K562 (cell line): ENCODE results near the gene SF3B1. TPM values are rescaled to one million over a fixed set of nuclear protein-coding genes. Genes with fewer than 3 reads are reported as not detected.

Experiments used
- ATAC-seq: fragments of 200-7000 bp; cut with Tn5 transposase; 3 replicates; pipeline ENCODE4 v1.9.1; 2020; ENCODE audit warnings: moderate library complexity
- BruUV-seq: library from RNA; stranded (reverse); fragments of 400-500 nt; replicated peaks from 2 replicates; lab custom pipeline; 2021; lab: Mats Ljungman, UMichigan
- CTCF ChIA-PET: fragments of 300-600 bp; formaldehyde crosslinking; extraction: SDS; loops from one replicate; lab custom pipeline; 2021; ENCODE audit warnings: low intra/inter-chr PET ratio; lab: Yijun Ruan, JAX
- POLR2A ChIA-PET: fragments of 300-600, 350-650 bp; sonication (Branson Sonifier 250); formaldehyde crosslinking; extraction: SDS; loops from one replicate; lab custom pipeline; 2021; ENCODE audit warnings: antibody characterized with exemption, inconsistent platforms; lab: Yijun Ruan, JAX
- DNase-seq, 4 experiments: peaks; one replicate each; pipeline versions ENCODE4 v3.0.0 to v3.0.0-alpha.2; 2011 to 2018; ENCODE audit warnings: low spot score in 3 of 4, mixed read lengths in 3 of 4; ENCODE audit errors: extremely low read depth in 1 of 4
- FAIRE-seq: peaks from 2 replicates; lab custom pipeline; 2011; peaks lifted over from hg19 to GRCh38; lab: Jason Lieb, UNC
- H2AFZ ChIP-seq: 2 replicates; pipeline ENCODE4 v1.6.0; 2011; ENCODE audit warnings: low read depth, low read length, control low read depth, inconsistent platforms
- H3K27ac ChIP-seq: fragments of 200-600 bp; 3 replicates; pipeline ENCODE4 v1.8.0; 2011; ENCODE audit warnings: low read depth, mild to moderate bottlenecking, control low read depth, inconsistent platforms, low read length, moderate library complexity, mixed read lengths; ENCODE audit errors: extremely low read depth
- H3K27me3 ChIP-seq, 2 experiments: fragments of 300-600 bp in 1 of 2; 2 replicates in 1 of 2; 3 replicates in 1 of 2; pipeline versions ENCODE4 v1.6.0 to v1.8.0; 2011; ENCODE audit warnings: inconsistent platforms in 2 of 2, low read length in 2 of 2, mild to moderate bottlenecking in 1 of 2, mixed read lengths in 1 of 2, moderate library complexity in 1 of 2; ENCODE audit not compliant: control insufficient read depth in 2 of 2, insufficient read depth in 2 of 2
- H3K36me3 ChIP-seq: fragments of 300-600 bp; 3 replicates; pipeline ENCODE4 v1.8.0; 2011; ENCODE audit warnings: mild to moderate bottlenecking, low read length, inconsistent platforms; ENCODE audit not compliant: control insufficient read depth, insufficient read depth
- H3K4me1 ChIP-seq, 2 experiments: fragments of 200-600 bp in 1 of 2; replicated peaks in 1 of 2; 2 replicates in 1 of 2; 3 replicates in 1 of 2; pipeline versions ENCODE4 v1.5.1 to v1.8.0; 2011; ENCODE audit warnings: inconsistent platforms in 2 of 2, low read length in 2 of 2, mild to moderate bottlenecking in 1 of 2, mixed read lengths in 1 of 2, moderate library complexity in 1 of 2; ENCODE audit not compliant: control insufficient read depth in 2 of 2, insufficient read depth in 2 of 2
- H3K4me2 ChIP-seq: 2 replicates; pipeline ENCODE4 v1.6.1; 2011; ENCODE audit warnings: low read length, control low read depth, inconsistent platforms, mixed read lengths; ENCODE audit not compliant: insufficient read depth
- H3K4me3 ChIP-seq: fragments of 200-600 bp; sonication (generic), shearing (Covaris generic); 2 replicates; pipeline ENCODE4 v1.5.1; 2016; ENCODE audit warnings: control low read depth, inconsistent platforms
- H3K79me2 ChIP-seq: fragments of 200-600 bp; 3 replicates; pipeline ENCODE4 v1.8.0; 2011; ENCODE audit warnings: low read length, inconsistent platforms; ENCODE audit not compliant: control insufficient read depth, insufficient read depth
- H3K9ac ChIP-seq, 2 experiments: 2 replicates each; pipeline versions ENCODE4 v1.6.0 to v1.6.1; 2011; ENCODE audit warnings: low read depth in 2 of 2, low read length in 2 of 2, control low read depth in 1 of 2, inconsistent platforms in 1 of 2, mild to moderate bottlenecking in 1 of 2, mixed read lengths in 1 of 2; ENCODE audit not compliant: insufficient read depth in 1 of 2
- H3K9me1 ChIP-seq: one replicate; pipeline ENCODE4 v1.6.0; 2011; ENCODE audit warnings: inconsistent platforms, mild to moderate bottlenecking, low read length, moderate library complexity; ENCODE audit not compliant: control insufficient read depth, insufficient read depth
- H3K9me3 ChIP-seq: replicated peaks from 2 replicates; pipeline ENCODE4 v1.5.1; 2011; ENCODE audit warnings: low read depth, low read length, inconsistent platforms; ENCODE audit not compliant: control insufficient read depth, insufficient read depth
- H4K20me1 ChIP-seq: replicated peaks from 2 replicates; pipeline ENCODE4 v1.6.1; 2011; ENCODE audit warnings: low read length, inconsistent platforms, mixed read lengths; ENCODE audit not compliant: control insufficient read depth, insufficient read depth
- EZH2 ChIP-seq: IDR thresholded peaks from 2 replicates; pipeline ENCODE4 v1.6.1; 2012; ENCODE audit warnings: low read depth, mild to moderate bottlenecking, inconsistent platforms, low read length, borderline replicate concordance
- GATA2 ChIP-seq: sonication (generic); formaldehyde crosslinking; IDR thresholded peaks from 2 replicates; pipeline ENCODE4 v1.4.0; 2020; ENCODE audit warnings: mild to moderate bottlenecking, missing genetic modification reagents
- KDM4B ChIP-seq, 2 experiments: fragments of 450-650 bp in 1 of 2; sonication (generic) in 1 of 2; IDR thresholded peaks; 2 replicates each; pipeline ENCODE4 v1.6.1; 2016 to 2017; ENCODE audit warnings: borderline replicate concordance in 2 of 2, antibody characterized with exemption in 1 of 2, low read depth in 1 of 2, mild to moderate bottlenecking in 1 of 2
- PHTF2 ChIP-seq: fragments of 250-450 bp; sonication (Bioruptor Pico); IDR thresholded peaks from 2 replicates; pipeline ENCODE4 v1.5.0; 2021; ENCODE audit warnings: mild to moderate bottlenecking
- SPI1 ChIP-seq: IDR thresholded peaks from 2 replicates; pipeline ENCODE4 v1.6.1; 2011; ENCODE audit warnings: low read depth, low read length, control low read depth, borderline replicate concordance
- TAF9B ChIP-seq: fragments of 450-650 bp; IDR thresholded peaks from 2 replicates; pipeline ENCODE4 v1.6.1; 2018; ENCODE audit warnings: mild to moderate bottlenecking; ENCODE audit not compliant: partially characterized antibody
- TEAD4 ChIP-seq, 2 experiments: sonication (generic) in 1 of 2; formaldehyde crosslinking in 1 of 2; IDR thresholded peaks; 2 replicates each; pipeline versions ENCODE4 v1.6.1 to v1.8.0; 2012 to 2022; ENCODE audit warnings: borderline replicate concordance in 1 of 2, inconsistent platforms in 1 of 2, low read length in 1 of 2, mild to moderate bottlenecking in 1 of 2, missing genetic modification reagents in 1 of 2
- WGBS: fragments of 100-300 bp; shearing (Covaris generic); methylation state at CpG from one replicate; pipeline ENCODE4 v1.1.6; 2016; ENCODE audit warnings: low coverage, mixed read lengths; ENCODE audit not compliant: insufficient coverage; ENCODE audit errors: missing lambda C conversion rate; 5-methylcytosine and 5-hydroxymethylcytosine counted together
- in situ Hi-C: fragments of 300-500 bp; cut with MboI; formaldehyde crosslinking; loops from 4 replicates; pipeline ENCODE4 v1.15.0; 2018; ENCODE audit warnings: inconsistent platforms, mixed read lengths
- intact Hi-C: fragments of 100-400 bp; cut with micrococcal nuclease; formaldehyde crosslinking; loops from 2 replicates; pipeline ENCODE4 v1.14.2; 2022
- polyA plus RNA-seq, 8 experiments: library from polyadenylated mRNA; depleted of rRNA in 4 of 8; stranded (reverse) in 5 of 8; unstranded in 3 of 8; fragments of >200 nt; fragmentation: Nextera tagmentation in 2 of 8; fragmentation: Illumina TruSeq in 1 of 8; extraction: Ambion mirVana in 2 of 8; extraction: Trizol in 1 of 8; gene quantifications; 2 replicates each; pipeline versions ENCODE4 v1.2.1 to v1.2.3, GENCODE V29; 2011 to 2014; ENCODE audit warnings: inconsistent platforms in 1 of 8, missing spikeins in 1 of 8
- total RNA-seq, 7 experiments: library from RNA; depleted of rRNA in 6 of 7; stranded (reverse); fragments of >200 nt in 6 of 7; fragmentation: Illumina TruSeq in 2 of 7; extraction: Trizol in 2 of 7; gene quantifications; 2 replicates each; pipeline versions ENCODE4 v1.2.1 to v1.2.3, GENCODE V29; 2011 to 2021; ENCODE audit warnings: low replicate concordance in 1 of 7
- TF ChIP-seq, protein P1 (sequence below): fragments of 250-450 bp; sonication (Bioruptor Pico); IDR thresholded peaks from 2 replicates; pipeline ENCODE4 v1.5.0; 2021
- TF ChIP-seq, protein P2 (sequence below): fragments of 450-650 bp; formaldehyde crosslinking; IDR thresholded peaks from 2 replicates; pipeline ENCODE4 v1.4.0; 2020; ENCODE audit warnings: mild to moderate bottlenecking, moderate library complexity
- TF ChIP-seq, protein P3 (sequence below), 2 experiments: fragments of 450-650 bp; IDR thresholded peaks; 2 replicates each; pipeline ENCODE4 v1.6.1; 2016; ENCODE audit warnings: mild to moderate bottlenecking in 2 of 2, borderline replicate concordance in 1 of 2, low read depth in 1 of 2, moderate library complexity in 1 of 2

Gene SF3B1
- total and polyA plus RNA-seq, 9 of the 15 experiments (the other 6 are each of a cell fraction or from before 2014, with no cell fraction given): 96.2 to 377 (median 177) TPM

DNA sequence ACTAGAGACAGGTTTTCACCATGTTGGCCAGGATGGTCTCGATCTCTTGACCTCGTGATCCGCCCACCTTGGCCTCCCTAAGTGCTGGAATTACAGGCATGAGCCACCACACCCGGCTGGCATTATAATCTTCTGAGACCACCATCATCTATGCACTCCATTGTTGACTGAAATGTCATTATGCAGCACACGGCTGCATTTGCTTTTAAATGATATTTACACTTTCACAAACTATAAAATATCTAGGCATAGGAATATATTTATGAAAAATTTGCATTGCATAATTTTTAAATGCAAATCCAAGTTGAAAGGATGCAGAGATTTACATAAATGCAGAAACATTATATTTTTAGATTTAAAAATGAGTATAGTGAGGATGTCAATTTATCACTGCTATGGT is 94.2 kb downstream of the SF3B1 start:
- intact Hi-C loops: no loop called here
- no peaks in the 10 kb centered on the region for H4K20me1 ChIP-seq
- peaks cover 0 to 3% of the 10 kb centered on the region in 2 experiments; a peak in 1 of 5 replicates for H3K27me3 ChIP-seq
- H3K36me3 ChIP-seq: no peaks in the 10 kb centered on the region
- no peak overlapping the region for H3K4me3 ChIP-seq
- no peak overlapping the region for H3K9ac ChIP-seq
- no peaks in the 10 kb centered on the region for H3K9me3 ChIP-seq
- ChIA-PET CTCF (no interaction called here), POLR2A (no interaction called here)
- H3K4me1 ChIP-seq: no peaks in the 10 kb centered on the region
- FAIRE-seq: no peak
- no peaks in the 10 kb centered on the region for H3K9me1 ChIP-seq
- no peak overlapping the region for H3K4me2 ChIP-seq
- in situ Hi-C loops: no loop called here
- H2AFZ ChIP-seq: no peak overlapping the region
- no peak for DNase-seq
- BruUV-seq: no TSS peak
- WGBS: 0% methylated on average over 5 of the region's 5 CpGs
- ATAC-seq: no peak
- no peak overlapping the region for H3K27ac ChIP-seq
- H3K79me2 ChIP-seq: no peaks in the 10 kb centered on the region
- TF ChIP-seq, protein P1, sequence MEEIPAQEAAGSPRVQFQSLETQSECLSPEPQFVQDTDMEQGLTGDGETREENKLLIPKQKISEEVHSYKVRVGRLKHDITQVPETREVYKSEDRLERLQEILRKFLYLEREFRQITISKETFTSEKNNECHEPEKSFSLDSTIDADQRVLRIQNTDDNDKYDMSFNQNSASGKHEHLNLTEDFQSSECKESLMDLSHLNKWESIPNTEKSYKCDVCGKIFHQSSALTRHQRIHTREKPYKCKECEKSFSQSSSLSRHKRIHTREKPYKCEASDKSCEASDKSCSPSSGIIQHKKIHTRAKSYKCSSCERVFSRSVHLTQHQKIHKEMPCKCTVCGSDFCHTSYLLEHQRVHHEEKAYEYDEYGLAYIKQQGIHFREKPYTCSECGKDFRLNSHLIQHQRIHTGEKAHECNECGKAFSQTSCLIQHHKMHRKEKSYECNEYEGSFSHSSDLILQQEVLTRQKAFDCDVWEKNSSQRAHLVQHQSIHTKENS (CRISPR knock-in tag): no peak
- no peak for TF ChIP-seq TEAD4 (IDR thresholded peaks at IDR 0.05; ENCODE audit: low read length)
- no peak for TF ChIP-seq TEAD4 (CRISPR knock-in tag; IDR thresholded peaks at IDR 0.05; ENCODE audit: borderline replicate concordance)
- TF ChIP-seq, protein P2, sequence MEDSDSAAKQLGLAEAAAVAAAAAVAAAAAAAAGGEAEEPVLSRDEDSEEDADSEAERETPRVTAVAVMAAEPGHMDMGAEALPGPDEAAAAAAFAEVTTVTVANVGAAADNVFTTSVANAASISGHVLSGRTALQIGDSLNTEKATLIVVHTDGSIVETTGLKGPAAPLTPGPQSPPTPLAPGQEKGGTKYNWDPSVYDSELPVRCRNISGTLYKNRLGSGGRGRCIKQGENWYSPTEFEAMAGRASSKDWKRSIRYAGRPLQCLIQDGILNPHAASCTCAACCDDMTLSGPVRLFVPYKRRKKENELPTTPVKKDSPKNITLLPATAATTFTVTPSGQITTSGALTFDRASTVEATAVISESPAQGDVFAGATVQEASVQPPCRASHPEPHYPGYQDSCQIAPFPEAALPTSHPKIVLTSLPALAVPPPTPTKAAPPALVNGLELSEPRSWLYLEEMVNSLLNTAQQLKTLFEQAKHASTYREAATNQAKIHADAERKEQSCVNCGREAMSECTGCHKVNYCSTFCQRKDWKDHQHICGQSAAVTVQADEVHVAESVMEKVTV (CRISPR knock-in tag): no peak
- no peak for TF ChIP-seq KDM4B (IDR thresholded peaks at IDR 0.05; ENCODE audit: borderline replicate concordance in 2 of 2, low read depth in 1 of 2)
- TF ChIP-seq EZH2: no peak
- no peak for TF ChIP-seq GATA2 (CRISPR knock-in tag)
- TF ChIP-seq PHTF2: no peak
- no peak for TF ChIP-seq TAF9B
- no peak for TF ChIP-seq SPI1
- TF ChIP-seq, protein P3, sequence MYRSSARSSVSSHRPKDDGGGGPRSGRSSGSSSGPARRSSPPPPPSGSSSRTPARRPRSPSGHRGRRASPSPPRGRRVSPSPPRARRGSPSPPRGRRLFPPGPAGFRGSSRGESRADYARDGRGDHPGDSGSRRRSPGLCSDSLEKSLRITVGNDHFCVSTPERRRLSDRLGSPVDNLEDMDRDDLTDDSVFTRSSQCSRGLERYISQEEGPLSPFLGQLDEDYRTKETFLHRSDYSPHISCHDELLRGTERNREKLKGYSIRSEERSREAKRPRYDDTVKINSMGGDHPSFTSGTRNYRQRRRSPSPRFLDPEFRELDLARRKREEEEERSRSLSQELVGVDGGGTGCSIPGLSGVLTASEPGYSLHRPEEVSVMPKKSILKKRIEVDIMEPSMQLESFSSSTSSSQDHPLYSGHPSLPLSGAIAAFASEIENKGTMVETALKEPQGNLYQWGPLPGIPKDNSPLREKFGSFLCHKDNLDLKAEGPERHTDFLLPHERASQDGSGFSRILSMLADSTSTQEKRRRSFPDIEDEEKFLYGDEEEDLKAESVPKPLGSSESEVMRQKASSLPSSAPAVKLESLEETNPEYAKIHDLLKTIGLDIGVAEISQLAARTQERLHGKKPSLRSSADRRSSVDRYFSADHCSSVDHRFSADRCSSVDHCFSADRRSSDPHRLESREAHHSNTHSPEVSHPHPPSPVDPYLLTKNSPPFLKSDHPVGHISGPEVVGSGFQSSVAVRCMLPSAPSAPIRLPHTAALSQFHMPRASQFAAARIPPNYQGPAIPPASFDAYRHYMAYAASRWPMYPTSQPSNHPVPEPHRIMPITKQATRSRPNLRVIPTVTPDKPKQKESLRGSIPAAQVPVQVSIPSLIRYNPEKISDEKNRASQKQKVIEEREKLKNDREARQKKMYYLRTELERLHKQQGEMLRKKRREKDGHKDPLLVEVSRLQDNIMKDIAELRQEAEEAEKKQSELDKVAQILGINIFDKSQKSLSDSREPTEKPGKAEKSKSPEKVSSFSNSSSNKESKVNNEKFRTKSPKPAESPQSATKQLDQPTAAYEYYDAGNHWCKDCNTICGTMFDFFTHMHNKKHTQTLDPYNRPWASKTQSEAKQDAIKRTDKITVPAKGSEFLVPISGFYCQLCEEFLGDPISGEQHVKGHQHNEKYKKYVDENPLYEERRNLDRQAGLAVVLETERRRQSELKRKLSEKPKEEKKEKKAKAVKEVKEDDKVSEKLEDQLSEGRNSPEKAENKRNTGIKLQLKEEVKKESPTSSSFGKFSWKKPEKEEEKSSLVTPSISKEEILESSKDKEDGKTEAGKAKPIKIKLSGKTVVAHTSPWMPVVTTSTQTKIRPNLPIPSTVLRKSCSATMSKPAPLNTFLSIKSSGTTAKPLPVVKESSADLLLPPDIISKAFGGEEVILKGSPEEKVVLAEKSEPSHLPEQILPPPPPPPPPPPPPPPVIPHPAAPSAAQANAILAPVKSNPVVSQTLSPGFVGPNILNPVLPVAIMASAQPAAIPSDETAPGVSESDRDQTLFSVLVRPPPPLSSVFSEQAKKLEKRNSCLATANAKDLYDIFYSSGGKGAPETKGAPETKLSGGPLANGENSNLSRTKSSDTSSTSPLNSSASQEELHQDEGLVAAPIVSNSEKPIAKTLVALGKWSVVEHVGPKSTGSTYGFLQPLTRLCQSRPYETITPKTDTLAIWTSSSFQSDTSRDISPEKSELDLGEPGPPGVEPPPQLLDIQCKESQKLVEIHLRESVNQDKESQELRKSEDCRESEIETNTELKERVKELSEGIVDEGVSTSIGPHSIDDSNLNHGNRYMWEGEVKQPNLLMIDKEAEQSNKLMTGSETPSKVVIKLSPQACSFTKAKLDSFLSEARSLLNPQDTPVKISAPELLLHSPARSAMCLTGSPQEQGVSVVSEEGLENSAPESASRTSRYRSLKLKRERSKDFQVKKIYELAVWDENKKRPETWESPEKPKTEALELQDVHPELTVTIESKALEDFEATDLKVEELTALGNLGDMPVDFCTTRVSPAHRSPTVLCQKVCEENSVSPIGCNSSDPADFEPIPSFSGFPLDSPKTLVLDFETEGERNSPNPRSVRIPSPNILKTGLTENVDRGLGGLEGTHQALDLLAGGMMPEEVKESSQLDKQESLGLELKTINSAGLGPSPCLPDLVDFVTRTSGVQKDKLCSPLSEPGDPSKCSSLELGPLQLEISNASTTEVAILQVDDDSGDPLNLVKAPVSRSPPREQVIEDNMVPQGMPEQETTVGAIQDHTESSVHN (IDR thresholded peaks at IDR 0.05; ENCODE audit: borderline replicate concordance in 1 of 2, low read depth in 1 of 2): no peak
